GM12875 (cell line): ENCODE data around the gene SLC35B2.

Experiments
- H3K4me3 ChIP-seq: one replicate; pipeline ENCODE4 v1.5.1; 2011; ENCODE audit warnings: low read depth, low read length, control low read depth
- CTCF ChIP-seq: IDR thresholded peaks from 2 replicates; pipeline ENCODE4 v1.5.1; 2011; ENCODE audit warnings: low read depth, mild to moderate bottlenecking, control low read depth, inconsistent platforms, low read length, moderate library complexity, borderline replicate concordance; ENCODE audit not compliant: insufficient read depth

The SLC35B2 gene

DNA sequence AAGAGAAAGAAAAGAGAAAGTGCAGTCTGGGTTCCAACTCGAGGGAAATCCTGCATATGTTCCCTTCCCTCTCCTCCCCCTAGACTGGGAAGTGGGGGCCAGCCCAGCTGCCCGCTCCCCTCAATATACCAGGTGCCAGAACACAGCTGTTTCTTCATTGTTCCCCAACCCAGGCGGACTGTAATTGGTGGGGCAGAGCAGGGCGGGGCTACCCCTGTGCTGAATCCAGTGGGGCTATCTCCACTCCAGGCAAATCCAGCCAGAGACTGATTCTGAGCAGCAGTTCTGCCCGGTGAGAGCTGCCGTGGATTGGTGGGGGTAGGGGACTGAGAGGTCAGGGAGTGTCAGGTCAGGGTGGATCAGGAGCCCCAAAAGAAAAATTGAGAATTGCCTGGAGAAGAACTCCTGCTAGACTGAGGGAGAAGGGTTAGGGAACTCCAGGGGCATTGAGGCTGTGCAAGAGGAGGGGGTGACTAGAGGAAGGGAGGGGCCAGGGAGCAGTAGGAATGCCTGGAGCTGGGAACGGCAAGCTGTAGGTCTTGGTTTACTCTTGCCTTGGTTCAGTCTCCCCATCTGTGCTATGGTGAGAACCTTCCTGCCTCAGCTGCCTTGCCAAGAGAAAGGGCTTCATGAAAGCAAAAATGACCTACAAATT lies 40.5 kb downstream of the SLC35B2 start, which contains the start of gene MYMX:
MYMX (plus strand) TSS at position 250 of the 655 bp plus-strand sequence. CDS start 546 bp downstream, outside the sequence.
- H3K4me3 ChIP-seq, result no peak within 1 kb of the TSS
- TF ChIP-seq CTCF, result no peak

DNA sequence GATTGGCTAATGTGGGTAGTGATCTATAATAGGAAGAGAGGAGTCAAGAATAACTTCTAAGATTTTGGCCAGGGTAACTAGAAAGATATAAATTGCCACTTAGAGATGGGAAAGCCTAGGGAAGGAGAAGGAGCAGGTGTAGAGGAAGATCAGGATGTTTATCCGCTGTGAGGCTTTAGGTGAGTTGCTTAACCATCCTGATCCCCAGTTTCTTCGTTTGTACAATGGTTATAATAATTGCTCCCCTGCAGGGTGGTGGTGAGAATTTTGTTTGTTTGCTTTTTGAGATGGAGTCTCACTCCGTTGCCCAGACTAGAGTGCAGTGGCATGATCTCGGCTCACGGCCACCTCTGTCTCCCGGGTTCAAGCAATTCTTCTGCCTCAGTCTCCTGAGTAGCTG lies 43.0 kb downstream of the SLC35B2 start:
- H3K4me3 ChIP-seq, result no peak overlapping the region
- TF ChIP-seq CTCF, result no peak

GRCh38 chr6:44211284-44211683 lies 46.0 kb downstream of the SLC35B2 start:
- TF ChIP-seq CTCF, result no peak
- no peak overlapping the region for H3K4me3 ChIP-seq

DNA sequence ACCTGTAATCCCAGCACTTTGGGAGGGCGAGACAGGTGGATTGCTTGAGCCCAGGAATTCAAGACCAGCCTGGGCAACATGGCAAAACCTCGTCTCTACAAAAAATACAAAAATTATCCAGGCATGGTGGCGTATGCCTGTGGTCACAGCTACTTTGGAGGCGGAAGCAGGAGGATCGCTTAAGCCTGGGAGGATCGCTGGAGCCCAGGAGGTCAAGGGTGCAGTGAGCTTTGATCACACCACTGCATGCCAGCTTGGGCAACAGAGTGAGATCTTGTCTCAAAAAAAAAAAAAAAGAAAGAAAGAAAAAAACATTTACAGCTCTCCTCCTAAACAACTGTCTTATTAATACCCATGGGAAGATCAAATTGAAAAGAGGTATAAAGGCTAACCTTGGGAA lies 49.4 kb downstream of the SLC35B2 start:
- no peak overlapping the region for H3K4me3 ChIP-seq
- no peak for TF ChIP-seq CTCF
